Middle frontal gyrus (tissue), 1 donor: ENCODE data around the gene TTC21B.
"Not testable (repeated sequence)": the region's sequence is repeated elsewhere in the genome, so short reads cannot be mapped to it uniquely, and the experiment has no call there.

Experiments
- DNase-seq: peaks from one replicate; pipeline ENCODE4 v3.0.0-alpha.2; 2015; ENCODE audit warnings: low spot score; ENCODE audit errors: extremely low spot score

Gene TTC21B

DNA sequence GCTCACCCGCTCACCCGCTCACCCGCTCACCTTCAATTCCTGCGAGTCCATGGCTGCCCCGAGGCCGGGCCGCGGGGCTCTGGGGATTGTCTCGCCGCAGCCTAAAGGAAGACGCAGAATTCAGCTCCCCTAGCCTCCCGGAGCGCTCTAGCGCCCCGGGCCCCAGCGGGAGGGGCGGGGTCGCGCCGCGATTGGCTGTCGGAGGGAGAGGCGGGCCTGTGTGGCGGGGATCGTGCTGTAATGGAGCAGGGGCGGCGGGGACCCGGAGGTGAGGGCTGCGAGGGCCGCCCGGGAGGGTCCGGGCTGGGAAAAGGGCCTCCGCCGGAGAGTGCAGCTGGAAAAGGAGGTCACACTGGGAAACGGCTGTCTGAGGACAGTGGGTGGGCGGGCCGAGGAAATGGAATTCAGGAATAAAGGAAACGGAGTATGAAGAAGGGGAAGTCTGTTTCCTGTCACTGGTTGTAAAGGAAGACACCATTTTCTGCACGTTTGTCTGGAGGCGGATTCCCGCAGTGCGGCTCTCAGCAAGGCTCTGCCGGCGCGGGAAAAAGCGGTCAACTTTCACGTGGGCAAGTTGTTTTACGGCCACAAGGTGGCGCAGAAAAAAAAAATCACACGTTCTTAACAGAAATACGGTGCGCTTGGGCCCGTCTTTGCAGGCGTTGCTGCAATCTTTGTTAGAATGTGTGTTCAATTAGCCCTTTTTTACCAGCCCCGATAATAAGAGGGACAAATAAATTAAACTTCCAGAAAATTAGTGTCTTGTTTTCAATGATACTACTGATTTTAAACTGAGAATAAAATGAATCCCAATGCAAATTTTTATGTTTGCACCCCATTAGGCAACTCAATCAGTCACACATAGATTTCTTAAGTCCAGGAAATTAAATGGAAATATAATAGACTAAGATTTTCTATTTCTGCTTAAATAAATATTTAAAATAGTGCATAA is at the start of gene TTC21B:
Gene TTC21B (minus strand): TSS at position 122 of the 952 bp plus-strand sequence. CDS start 71 bp downstream, at position 51.
- DNase-seq, result peak; percentile 93

DNA sequence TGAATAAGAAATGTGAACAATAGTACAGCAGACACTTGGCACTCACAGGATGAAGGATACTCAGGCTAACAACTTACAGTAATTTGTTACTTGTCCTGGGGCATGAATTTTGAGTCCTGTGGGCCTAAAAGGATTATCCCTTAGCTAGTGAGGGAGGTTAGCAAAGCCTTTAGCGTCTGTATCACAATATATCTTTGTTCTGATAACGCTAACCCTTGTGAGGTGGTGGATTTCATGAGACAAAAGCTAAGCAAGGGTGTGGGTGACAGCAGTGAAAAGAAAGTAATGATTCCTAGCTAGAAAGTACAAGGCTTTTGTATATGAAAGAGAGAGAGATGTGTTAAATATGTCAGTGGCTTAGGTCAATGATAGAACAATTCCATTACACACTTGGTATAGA is 46.8 kb upstream of the TTC21B start:
- no peak for DNase-seq

DNA sequence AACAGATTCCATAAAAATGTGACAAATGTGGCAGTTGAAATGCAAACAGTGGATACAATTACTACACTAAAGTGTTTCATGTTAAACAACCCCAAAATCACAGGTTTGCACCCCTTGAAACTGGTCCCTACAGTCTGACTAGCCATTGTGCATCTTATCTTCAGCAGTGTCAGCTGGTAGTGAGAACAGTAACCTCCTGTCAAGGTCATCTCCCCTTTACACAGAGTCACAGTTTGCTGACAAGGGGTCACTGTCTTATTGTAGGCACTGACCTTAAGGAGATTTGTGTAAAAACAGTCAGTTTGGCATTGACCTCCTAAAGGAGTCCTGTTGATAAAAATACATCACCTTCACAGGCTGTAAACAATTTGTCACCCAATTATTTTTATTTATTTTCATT is 37.3 kb upstream of the TTC21B start:
- no peak for DNase-seq

DNA sequence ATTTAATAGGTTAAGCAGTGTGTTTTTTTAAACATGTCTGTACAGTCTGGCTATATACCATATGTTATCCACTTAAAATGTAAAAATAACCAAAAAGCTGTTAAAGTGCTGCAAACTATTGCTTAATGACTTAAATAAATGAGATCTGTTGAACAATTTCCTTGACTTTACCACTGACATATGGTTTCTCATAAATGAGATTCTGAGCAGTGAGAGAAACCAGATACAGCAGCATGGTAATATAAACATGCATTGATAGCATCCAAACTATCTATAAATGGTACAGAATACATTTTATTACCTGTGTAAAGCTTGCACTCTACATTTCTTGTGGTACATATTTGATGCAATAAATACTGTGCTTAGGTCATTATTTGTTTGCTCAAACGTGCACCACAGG is 36.3 kb upstream of the TTC21B start:
- no peak for DNase-seq

DNA sequence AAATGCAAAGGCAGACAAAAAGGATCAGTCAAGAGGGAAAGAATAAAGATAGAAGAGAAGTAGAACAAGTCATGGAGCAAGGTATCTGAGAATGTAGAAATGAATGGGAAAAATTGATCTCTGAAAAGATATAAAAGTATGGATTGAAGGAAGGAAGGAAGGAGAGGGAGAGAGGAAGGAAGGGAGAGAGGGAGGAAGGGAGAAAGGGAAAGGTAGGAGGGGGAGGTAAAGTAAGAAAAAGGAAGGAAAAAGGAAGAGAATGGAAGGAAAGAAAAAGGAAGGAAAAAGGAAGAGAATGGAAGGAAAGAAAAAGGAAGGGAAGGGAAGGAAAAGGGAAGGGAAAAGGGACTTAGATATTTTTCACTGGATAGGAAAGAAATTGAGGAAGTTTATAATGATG is 31.5 kb upstream of the TTC21B start:
- no peak for DNase-seq

DNA sequence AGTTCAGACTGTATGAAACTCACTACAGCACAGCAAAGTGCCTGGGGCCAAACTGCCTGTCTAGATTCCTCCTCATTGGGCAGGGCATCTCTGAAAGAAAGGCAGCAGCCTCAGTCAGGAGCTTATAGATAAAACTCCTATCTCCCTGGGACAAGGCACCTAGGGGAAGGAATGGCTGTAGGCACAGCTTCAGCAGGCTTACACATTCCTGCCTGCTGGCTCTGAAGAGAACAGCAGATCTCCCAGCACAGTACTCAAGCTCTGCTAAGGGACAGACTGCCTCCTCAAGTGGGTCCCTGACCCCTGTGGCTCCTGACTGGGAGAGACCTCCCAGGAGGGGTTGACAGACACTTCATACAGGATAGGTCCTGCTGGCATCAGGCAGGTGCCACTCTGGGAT is 18.6 kb upstream of the TTC21B start:
- DNase-seq, result not testable (repeated sequence)

DNA sequence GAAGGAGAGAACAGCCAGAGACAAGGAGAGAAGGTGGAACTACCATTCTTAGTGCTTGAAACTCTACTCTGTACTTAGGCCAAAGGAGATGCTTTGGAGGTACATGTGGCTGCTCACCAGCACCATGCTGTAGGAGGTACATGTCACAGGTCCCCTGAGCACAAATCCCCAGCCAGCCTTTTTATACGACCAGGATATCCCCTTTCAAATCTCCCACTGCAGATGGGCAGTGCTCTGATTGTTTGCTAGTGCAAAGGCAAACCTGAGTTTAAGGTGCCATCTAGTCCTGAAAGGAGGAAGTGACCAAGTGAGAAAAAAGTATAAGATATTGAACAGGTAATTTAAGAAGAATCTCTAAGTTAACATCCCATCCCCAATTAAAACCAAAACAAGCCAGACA is 17.1 kb upstream of the TTC21B start:
- no peak for DNase-seq

DNA sequence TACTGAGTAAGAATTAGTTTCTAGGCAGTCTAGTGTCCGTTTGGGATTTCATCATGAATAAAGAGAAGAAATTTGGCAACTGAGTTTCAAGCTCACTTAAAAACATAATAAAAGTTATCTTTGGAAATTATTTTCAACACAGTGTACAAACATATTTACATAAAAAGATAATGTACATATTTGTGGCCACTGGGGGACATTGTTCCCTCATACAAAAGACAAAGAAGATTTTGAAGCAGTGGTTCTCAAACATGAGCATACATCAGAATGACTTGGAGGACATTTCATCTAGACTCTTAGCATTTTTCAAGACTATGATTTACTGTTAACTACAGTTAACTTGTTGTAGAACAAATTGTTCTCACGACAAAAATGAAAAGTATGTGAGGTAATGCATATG is 15.7 kb upstream of the TTC21B start:
- DNase-seq, result no peak

DNA sequence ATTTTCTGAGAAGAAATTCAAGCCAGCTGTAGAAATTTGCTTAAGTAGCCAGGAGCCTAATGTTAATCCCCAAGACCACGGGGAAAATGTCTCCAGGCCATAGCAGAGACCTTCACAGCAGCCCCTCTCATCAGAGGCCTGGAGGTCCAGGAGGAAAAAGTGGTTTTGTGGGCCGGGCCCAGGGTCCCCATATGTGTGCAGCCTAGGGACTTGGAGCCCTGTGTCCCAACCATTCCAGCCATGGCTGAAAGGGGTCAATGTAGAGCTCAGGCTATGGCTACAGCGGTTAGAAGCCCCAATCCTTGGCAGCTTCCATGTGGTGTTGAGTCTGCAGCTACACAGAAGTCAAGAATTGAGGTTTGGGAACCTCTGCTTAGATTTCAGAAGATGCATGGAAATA is 14.2 kb upstream of the TTC21B start:
- no peak for DNase-seq

DNA sequence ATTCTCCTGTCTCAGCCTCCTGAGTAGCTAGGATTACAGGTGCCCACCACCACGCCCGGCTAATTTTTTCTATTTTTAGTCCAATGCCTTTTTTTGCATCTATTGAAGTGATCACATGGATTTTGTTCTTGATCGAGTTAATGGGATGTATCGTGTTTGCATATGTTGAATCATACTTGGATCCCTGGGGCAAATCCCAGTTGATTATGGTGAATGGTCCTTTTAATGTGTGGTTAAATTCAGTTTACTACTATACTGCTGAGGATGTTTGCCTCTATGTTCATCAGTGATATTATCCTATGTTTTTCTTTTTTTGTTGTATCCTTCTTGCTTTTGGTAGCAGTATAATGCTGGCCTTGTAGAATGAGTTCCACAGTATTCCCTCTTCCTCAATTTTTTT is 8.2 kb upstream of the TTC21B start:
- no peak for DNase-seq

DNA sequence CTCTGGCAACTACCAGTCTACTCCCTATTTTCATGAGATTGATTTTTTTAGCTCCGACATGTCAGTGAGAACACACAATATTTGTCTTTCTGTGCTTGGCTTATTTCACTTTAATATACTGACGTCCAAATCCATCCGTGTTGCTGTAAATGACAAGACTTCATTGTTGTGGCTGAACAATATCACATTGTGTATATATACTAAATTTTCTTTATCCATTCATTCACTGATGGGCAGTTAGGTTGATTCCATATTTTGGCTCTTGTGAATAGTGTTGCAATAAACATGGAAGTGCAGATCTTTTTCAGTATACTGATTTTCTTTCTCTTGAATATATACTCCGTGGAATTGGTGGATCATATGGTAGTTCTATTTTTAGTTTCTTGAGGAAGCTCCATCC is 5.8 kb upstream of the TTC21B start:
- DNase-seq, result no peak

DNA sequence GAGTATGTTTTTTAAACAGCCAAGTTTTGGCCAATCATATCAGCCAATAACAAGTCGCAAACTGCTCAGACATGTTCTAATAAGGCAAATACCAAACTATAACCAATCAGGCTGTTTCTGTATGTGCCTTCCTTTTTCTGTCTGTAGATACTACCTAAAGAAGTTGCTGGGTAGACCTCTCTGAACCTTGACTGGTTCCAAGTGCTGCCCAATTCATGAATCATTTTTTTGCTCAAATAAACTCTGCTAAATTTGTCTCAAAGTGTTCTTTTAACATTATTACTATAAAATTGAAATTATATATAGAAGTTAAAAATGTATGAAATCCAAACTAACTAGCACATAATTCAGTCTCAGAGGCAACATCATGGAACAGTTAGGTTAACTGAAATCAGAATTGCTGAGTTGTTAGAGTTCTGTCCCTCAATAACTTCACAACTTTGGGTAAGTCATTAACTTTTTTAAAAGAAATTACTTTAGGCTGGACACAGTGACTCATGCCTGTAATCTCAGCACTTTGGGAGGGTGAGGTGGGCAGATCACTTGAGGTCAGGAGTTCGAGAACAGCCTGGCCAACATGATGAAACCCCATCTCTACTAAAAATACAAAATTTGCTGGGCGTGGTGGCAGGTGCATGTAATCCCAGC is 4.9 kb upstream of the TTC21B start:
- no peak for DNase-seq

DNA sequence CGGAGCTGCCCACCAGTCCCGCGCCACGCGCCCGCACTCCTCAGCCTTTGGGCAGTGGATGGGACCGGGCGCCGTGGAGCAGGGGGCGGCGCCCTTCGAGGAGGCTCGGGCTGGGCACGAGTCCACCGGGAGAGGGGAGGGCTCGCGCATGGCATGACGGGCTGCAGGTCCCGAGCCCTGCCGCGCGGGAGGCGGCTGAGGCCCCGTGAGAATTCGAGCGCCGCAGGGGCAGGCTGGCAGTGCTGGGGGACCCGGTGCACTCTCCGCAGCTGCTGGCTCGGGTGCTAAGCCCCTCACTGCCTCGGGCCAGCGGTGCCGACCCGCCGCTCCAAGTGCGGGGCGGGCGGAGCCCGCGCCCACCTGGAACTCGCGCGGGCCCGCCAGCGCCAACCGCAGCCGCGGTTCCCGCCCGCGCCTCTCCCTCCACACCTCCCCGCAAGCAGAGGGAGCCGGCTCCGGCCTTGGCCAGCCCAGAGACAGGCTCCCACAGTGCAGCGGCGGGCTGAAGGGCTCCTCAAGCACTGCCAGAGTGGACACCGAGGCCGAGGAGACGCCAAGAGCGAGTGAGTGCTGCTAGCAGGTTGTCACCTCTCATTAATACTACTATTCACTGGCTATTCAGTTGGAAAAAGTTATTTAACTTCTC is 3.6 kb upstream of the TTC21B start:
- DNase-seq, result no peak

DNA sequence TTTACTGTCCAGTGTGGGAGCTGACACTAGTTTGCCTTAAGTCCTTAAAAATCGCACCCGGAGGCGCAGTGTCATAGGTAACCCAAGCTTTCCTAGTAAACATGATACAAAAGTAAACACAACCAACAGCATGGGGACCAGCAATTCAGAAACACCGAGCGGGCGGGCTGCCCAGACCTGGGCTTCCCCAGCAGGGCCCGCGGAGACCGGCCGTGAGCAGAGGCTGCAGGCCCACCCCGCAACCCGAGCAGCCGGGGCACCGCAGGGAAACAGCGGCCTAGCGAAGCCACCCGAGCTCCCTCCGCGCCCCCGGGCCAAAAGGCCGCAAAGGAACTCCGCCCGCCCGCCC is 296 bp downstream of the TTC21B start:
- DNase-seq, result no peak

DNA sequence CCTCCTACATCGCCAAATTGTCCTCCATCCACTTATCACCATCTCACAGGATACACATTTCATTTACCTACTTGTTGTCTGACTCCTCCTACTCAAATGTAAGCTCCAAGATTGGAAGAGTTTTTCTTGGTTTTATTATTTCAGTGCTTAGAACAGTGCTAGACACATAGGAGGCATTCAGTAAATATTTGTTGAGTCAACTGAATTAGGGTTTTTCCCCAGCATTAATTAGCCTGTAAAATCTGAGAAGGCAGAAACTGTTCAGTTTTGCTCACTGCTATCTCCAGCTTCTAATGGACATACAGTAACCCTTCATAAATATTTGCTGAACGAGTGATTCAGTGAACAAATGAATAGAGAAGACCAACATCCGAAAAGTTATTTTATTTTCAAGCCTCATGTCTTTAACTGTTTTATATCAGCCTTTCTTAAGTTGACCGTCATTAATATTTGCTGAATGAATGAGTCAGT is 800 bp downstream of the TTC21B start:
- no peak for DNase-seq

DNA sequence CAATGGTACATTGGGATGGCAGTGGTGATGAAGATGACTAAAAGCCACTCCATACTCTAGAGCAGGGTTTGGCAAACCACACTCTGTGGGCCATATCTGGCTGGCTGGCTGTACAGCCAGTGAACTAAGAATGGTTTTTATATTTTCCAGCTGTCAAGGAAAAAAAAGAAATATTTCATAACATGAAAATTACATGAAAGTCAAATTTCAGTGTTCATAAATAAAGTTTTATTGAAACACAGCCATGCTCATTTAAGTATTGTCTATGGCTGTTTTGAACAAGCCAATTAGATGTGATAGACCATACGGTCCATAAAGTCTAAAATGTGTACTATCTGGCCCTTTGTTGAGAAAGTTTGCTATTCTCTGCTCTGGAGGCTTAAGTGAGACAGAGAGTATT is 1.5 kb downstream of the TTC21B start:
- DNase-seq, result no peak

DNA sequence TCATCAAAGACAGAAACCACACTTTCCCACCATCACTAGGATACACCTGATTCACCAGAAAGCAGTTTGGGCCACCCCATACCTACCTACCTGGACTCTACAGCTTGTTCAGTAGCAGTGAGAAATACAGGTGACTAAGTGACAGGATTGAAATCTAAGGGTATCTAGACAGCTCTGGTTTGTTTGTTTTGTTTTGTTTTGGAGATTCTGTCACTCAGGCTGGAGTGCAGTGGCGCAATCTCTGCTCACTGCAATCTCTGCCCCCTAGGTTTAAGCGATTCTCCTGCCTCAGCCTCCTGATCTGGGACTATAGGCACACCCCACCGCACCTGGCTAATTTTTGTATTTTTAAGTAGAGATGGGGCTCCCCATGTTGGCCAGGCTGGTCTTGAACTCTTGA is 3.1 kb downstream of the TTC21B start:
- no peak for DNase-seq

DNA sequence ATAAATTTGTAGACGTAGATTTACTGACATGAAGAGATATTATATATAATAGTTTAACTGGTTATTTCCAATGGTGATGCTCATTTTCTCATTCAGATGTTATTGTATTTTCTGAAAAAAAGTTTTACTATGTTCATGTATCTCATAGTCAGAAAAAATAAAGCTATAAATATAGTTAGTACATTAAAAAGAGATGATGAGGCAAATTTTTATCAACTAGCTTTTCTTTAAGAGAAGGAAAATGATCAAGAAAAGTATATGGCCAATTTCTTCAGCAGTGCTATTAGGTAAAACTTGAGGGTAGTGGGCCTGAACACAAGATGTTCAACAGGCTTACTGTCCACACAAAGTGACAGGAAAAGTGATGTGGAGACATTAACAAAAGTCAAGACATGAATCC is 11.7 kb downstream of the TTC21B start:
- no peak for DNase-seq

DNA sequence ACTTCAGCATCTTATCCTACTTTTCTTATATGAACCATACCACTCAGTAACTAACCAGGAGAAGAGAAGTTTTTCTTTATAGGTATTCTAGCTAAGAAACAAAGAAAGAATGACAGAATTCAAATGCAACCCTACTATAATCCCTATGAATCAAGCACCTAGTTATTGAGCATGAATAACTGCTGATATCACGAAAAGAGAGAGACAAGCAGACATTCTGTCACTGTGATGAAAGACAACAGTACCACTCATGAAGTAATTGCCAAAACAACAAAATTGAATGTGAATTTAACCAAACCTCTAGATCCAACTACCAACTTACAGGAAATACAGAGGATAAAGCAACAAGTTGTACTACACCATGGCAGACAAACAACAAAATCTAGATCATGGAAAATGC is 15.3 kb downstream of the TTC21B start:
- no peak for DNase-seq

DNA sequence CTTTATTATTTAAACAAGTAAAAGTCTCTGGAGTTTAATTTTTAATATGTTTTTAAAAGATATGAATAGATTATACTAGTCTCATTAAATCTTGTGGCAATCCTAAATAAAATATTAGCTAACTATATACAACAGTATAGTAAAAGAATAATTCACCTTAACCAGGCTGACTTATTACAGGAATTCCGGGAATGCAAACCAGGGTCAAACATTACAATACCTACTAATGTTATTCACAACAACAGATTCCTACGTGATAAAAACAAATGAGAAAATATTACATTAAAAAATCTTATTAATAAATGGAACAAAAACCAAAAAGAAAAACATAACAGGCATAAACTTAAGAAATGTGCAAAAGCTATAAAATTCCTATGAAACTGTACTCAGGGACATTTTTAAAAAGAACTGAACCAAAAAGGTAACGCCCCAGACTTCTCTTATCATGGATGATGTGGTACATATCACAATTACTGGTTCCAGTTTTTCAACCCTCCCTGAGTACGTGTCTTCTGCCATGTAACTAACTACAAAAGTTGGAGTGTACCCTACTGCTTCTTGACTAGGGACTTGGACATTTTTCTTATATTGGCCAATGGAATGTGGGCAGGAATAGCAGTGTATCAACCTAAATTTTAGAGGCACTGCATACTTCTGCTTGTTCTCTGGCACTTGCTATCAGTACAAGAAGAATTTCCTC is 20.2 kb downstream of the TTC21B start:
- no peak for DNase-seq

DNA sequence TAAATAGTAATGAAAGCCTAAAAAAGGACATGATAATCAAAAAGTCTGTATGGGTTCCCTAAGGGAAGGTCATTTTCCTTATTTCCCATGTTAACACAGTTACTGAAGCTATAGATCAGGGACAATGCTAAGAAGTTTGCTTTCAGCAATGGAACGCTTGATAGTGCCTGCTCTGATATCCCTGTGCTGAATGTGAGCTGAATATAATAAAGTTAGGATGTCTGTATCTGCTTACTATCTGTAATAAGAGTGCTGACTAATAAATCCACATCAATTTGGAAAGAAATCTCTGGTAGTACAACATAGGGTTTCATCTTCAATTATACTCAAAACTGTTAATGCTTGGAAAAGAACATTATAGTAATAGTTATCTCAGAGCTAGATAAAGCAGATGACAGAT is 25.8 kb downstream of the TTC21B start:
- DNase-seq, result no peak

DNA sequence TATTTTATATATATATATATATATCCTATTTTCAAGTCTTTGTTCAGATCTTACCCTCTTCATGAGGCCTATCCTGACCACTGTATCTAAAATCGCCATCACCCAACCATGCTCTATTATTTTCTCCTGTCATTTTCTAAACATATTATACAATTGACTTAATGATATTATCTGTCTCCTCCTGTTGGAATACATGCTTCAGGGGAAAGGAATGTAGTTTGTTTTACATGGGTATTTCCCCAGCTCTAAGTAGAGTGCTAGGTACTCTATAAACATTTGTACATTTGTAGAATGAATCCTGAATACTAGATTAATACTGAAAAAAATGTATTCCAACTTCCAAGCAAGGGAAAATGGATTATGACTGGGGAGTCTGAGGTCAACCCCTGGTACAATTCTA is 26.2 kb downstream of the TTC21B start:
- no peak for DNase-seq
